DOHH2 (cell line): Measurements from ENCODE around the gene TTC39B.

ENCODE experiments used
- H3F3A ChIP-seq: fragments of 200-600 bp; sonication (generic), shearing (Covaris generic); 2 replicates; pipeline ENCODE4 v1.6.0; 2016; ENCODE audit warnings: antibody characterized with exemption, mild to moderate bottlenecking; ENCODE audit not compliant: control insufficient read depth, insufficient read depth
- H3K27ac ChIP-seq: fragments of 200-600 bp; sonication (generic); 2 replicates; pipeline ENCODE4 v1.5.1; 2014; ENCODE audit warnings: low read depth, mild to moderate bottlenecking, low read length, moderate library complexity
- H3K27me3 ChIP-seq: fragments of 200-600 bp; sonication (generic); 2 replicates; pipeline ENCODE4 v1.6.1; 2014; ENCODE audit warnings: mild to moderate bottlenecking, low read length, mixed read lengths; ENCODE audit not compliant: control insufficient read depth
- H3K36me3 ChIP-seq: fragments of 200-600 bp; sonication (generic); 2 replicates; pipeline ENCODE4 v1.6.1; 2014; ENCODE audit warnings: mild to moderate bottlenecking, low read length, moderate library complexity, mixed read lengths; ENCODE audit not compliant: control insufficient read depth
- H3K4me1 ChIP-seq: fragments of 200-600 bp; sonication (generic); 2 replicates; pipeline ENCODE4 v1.6.1; 2014; ENCODE audit warnings: mild to moderate bottlenecking, low read length, mixed read lengths; ENCODE audit not compliant: control insufficient read depth
- H3K4me2 ChIP-seq: fragments of 200-600 bp; sonication (generic); 2 replicates; pipeline ENCODE4 v1.6.0; 2014; ENCODE audit warnings: mild to moderate bottlenecking, low read length, moderate library complexity
- H3K4me3 ChIP-seq: fragments of 200-600 bp; sonication (generic); 2 replicates; pipeline ENCODE4 v1.5.1; 2014; ENCODE audit warnings: mild to moderate bottlenecking, low read length, mixed read lengths
- H3K79me2 ChIP-seq: fragments of 200-600 bp; sonication (generic); 2 replicates; pipeline ENCODE4 v1.6.1; 2014; ENCODE audit warnings: mild to moderate bottlenecking, low read length, mixed read lengths; ENCODE audit not compliant: control insufficient read depth
- H3K9me2 ChIP-seq: fragments of 200-600 bp; sonication (generic); replicated peaks from 2 replicates; pipeline ENCODE4 v1.6.1; 2014; ENCODE audit warnings: mild to moderate bottlenecking, low read length, mixed read lengths; ENCODE audit not compliant: control insufficient read depth
- H3K9me3 ChIP-seq: fragments of 200-600 bp; sonication (generic); 2 replicates; pipeline ENCODE4 v1.6.1; 2014; ENCODE audit warnings: antibody characterized with exemption, low read length, mixed read lengths; ENCODE audit not compliant: control insufficient read depth, insufficient read depth
- H4K20me1 ChIP-seq: fragments of 200-600 bp; sonication (generic); 2 replicates; pipeline ENCODE4 v1.6.0; 2014; ENCODE audit warnings: low read depth, mild to moderate bottlenecking, antibody characterized with exemption, low read length, moderate library complexity; ENCODE audit not compliant: control insufficient read depth, insufficient read depth
- CTCF ChIP-seq: fragments of 200-600 bp; sonication (generic); IDR thresholded peaks from one replicate; pipeline ENCODE4 v1.5.1; 2014; ENCODE audit warnings: antibody characterized with exemption, mild to moderate bottlenecking, low read depth, low read length; ENCODE audit not compliant: poor library complexity, severe bottlenecking
- EZH2phosphoT487 ChIP-seq: fragments of 200-600 bp; sonication (generic); IDR thresholded peaks from 2 replicates; pipeline ENCODE4 v1.6.1; 2017; ENCODE audit warnings: borderline replicate concordance, mild to moderate bottlenecking, antibody characterized with exemption, low read length, moderate library complexity, mixed read lengths

Gene TTC39B

GRCh38 chr9:15189481-15189880 is 117.5 kb downstream of the TTC39B start:
- peaks cover 2% of the 10 kb centered on the region; the same call in 1 of the 2 replicates for H3K27me3 ChIP-seq
- no peaks in the 10 kb centered on the region for H3K9me3 ChIP-seq
- H3K27ac ChIP-seq: no peak overlapping the region
- H3F3A ChIP-seq: no peaks in the 10 kb centered on the region
- H3K36me3 ChIP-seq: no peaks in the 10 kb centered on the region
- no peak overlapping the region for H3K4me2 ChIP-seq
- H3K9me2 ChIP-seq: no peaks in the 10 kb centered on the region
- no peaks in the 10 kb centered on the region for H4K20me1 ChIP-seq
- no peak for TF ChIP-seq EZH2phosphoT487
- no peak for TF ChIP-seq CTCF
- no peaks in the 10 kb centered on the region for H3K4me1 ChIP-seq
- no peak overlapping the region for H3K4me3 ChIP-seq
- H3K79me2 ChIP-seq: no peaks in the 10 kb centered on the region

- Histone ChIP-seq H3K4me1 (no peaks in the 10 kb centered on the region), H3F3A (no peaks in the 10 kb centered on the region), H3K79me2 (no peaks in the 10 kb centered on the region), H3K27ac (no peak overlapping the region), H3K27me3 (peaks cover 2% of the 10 kb centered on the region; the same call in 1 of the 2 replicates), H3K9me2 (no peaks in the 10 kb centered on the region), H3K9me3 (no peaks in the 10 kb centered on the region), H4K20me1 (no peaks in the 10 kb centered on the region), H3K36me3 (no peaks in the 10 kb centered on the region), H3K4me2 (no peak overlapping the region), H3K4me3 (no peak overlapping the region)
- TF ChIP-seq CTCF (no peak), EZH2phosphoT487 (no peak)
Observed at GRCh38 chr9:15187589-15187988, 119.4 kb downstream of the TTC39B start.

GRCh38 chr9:15182730-15183129 is 124.3 kb downstream of the TTC39B start:
- H3F3A ChIP-seq: no peaks in the 10 kb centered on the region
- H3K9me3 ChIP-seq: no peaks in the 10 kb centered on the region
- H4K20me1 ChIP-seq: no peaks in the 10 kb centered on the region
- H3K36me3 ChIP-seq: no peaks in the 10 kb centered on the region
- no peaks in the 10 kb centered on the region; the same call in 1 of the 2 replicates for H3K27me3 ChIP-seq
- no peak overlapping the region for H3K4me2 ChIP-seq
- H3K4me3 ChIP-seq: no peak overlapping the region
- no peaks in the 10 kb centered on the region for H3K79me2 ChIP-seq
- H3K9me2 ChIP-seq: no peaks in the 10 kb centered on the region
- H3K27ac ChIP-seq: no peak overlapping the region
- TF ChIP-seq CTCF (no peak), EZH2phosphoT487 (no peak)
- no peaks in the 10 kb centered on the region for H3K4me1 ChIP-seq
